Upper lobe of left lung (tissue), 6 donors: ENCODE results near the gene MAN1A1. TPM values are rescaled to one million over a fixed set of nuclear protein-coding genes. Genes with fewer than 3 reads are reported as not detected.

Experiments used
- ATAC-seq, 2 donors: fragments of 200-7000 bp; cut with Tn5 transposase; one replicate each; pipeline ENCODE4 v1.9.1; 2022; ENCODE audit warnings: mild to moderate bottlenecking in 2 of 2, moderate library complexity in 2 of 2; ENCODE audit not compliant: low FRiP score in 2 of 2
- DNase-seq, 2 donors: peaks; one replicate each; pipeline ENCODE4 v3.0.0-alpha.2; 2019 to 2020
- H3K27ac ChIP-seq, 4 donors: fragments of 200-600 bp; sonication (generic); one replicate each; pipeline ENCODE4 v1.5.1; 2016 to 2019
- H3K27me3 ChIP-seq, 4 donors: fragments of 200-600 bp; sonication (generic); one replicate each; pipeline ENCODE4 v1.5.1; 2017 to 2019
- H3K36me3 ChIP-seq, 4 donors: fragments of 200-600 bp; sonication (generic); one replicate each; pipeline ENCODE4 v1.5.1; 2016 to 2019
- H3K4me1 ChIP-seq, 4 donors: fragments of 200-600 bp; sonication (generic); one replicate each; pipeline ENCODE4 v1.5.1; 2018 to 2019
- H3K4me3 ChIP-seq, 4 donors: fragments of 200-600 bp; sonication (generic); one replicate each; pipeline ENCODE4 v1.5.1; 2017 to 2019; ENCODE audit warnings: mild to moderate bottlenecking in 2 of 4, moderate library complexity in 1 of 4
- H3K9me3 ChIP-seq, 4 donors: fragments of 200-600 bp; sonication (generic); one replicate each; pipeline ENCODE4 v1.5.1; 2018 to 2019
- CTCF ChIP-seq, 6 experiments: fragments of 450-650 bp in 4 of 6; fragments of 200-600 bp in 2 of 6; sonication (generic) in 2 of 6; IDR thresholded peaks; one replicate each; pipeline ENCODE4 v1.5.1; 2016 to 2019; ENCODE audit warnings: antibody characterized with exemption in 6 of 6
- EP300 ChIP-seq, 4 donors: sonication (generic); formaldehyde crosslinking; IDR thresholded peaks; one replicate each; pipeline ENCODE4 v1.5.1; 2017; ENCODE audit warnings: antibody characterized with exemption in 4 of 4, control low read depth in 2 of 4
- POLR2A ChIP-seq, 4 donors: fragments of 450-650 bp; IDR thresholded peaks; one replicate each; pipeline ENCODE4 v1.5.1; 2016 to 2017; ENCODE audit warnings: antibody characterized with exemption in 4 of 4, mild to moderate bottlenecking in 2 of 4
- POLR2AphosphoS5 ChIP-seq, 2 donors: sonication (generic); formaldehyde crosslinking; IDR thresholded peaks; one replicate each; pipeline ENCODE4 v1.5.1; 2017; ENCODE audit warnings: antibody characterized with exemption in 2 of 2
- WGBS, 2 donors: methylation state at CpG; one replicate each; pipeline ENCODE4 v1.1.5; 2017 to 2018; 5-methylcytosine and 5-hydroxymethylcytosine counted together
- total RNA-seq, 6 donors: library from RNA; depleted of rRNA in 4 of 6; stranded (reverse); fragments of >200 nt in 4 of 6; gene quantifications; one replicate each; pipeline versions ENCODE4 v1.1.0 to v1.2.1, GENCODE V29; 2016 to 2021
- donor health status: DM: no; HTN: no; CAD: no; lungs with moderate emphysema.
- donor health status: DM: no; HTN: yes; CAD: no; lungs with severe emphysema.

The MAN1A1 gene
- total RNA-seq, 6 donors from 2014 or later = 61.8 to 98.6 (median 79.1) TPM

GRCh38 chr6:119333707-119334295 lies 15.8 kb downstream of the MAN1A1 start:
- DNase-seq = no peak
- TF ChIP-seq POLR2AphosphoS5 (IDR thresholded peaks at IDR 0.05) (no peak), EP300 (IDR thresholded peaks at IDR 0.05) (no peak), POLR2A (IDR thresholded peaks at IDR 0.05) (no peak), CTCF (IDR thresholded peaks at IDR 0.05) (peak in 5 of 6 experiments; percentile 24 to 57 (median 38))
- no peaks in the 10 kb centered on the region for H3K9me3 ChIP-seq
- no peak for ATAC-seq
- no peaks in the 10 kb centered on the region for H3K36me3 ChIP-seq
- H3K4me3 ChIP-seq = no peak overlapping the region
- peak overlapping the region in 1 of 4 donors; percentile 2 for H3K27ac ChIP-seq
- H3K27me3 ChIP-seq = no peaks in the 10 kb centered on the region
- peaks cover 8 to 33% (median 19%) of the 10 kb centered on the region in 4 donors for H3K4me1 ChIP-seq
- 87 to 93% methylated on average over 3 of the region's 3 CpGs for WGBS, 2 donors

- peaks cover 8 to 33% (median 19%) of the 10 kb centered on the region in 4 donors for H3K4me1 ChIP-seq
- 93 to 94% methylated on average over 5 of the region's 5 CpGs for WGBS, 2 donors
- ATAC-seq = no peak
Observed at GRCh38 chr6:119333063-119333609, 16.4 kb downstream of the MAN1A1 start.

GRCh38 chr6:119331663-119332286 lies 17.8 kb downstream of the MAN1A1 start:
- no peaks in the 10 kb centered on the region for H3K9me3 ChIP-seq
- DNase-seq = no peak
- H3K36me3 ChIP-seq = peaks cover 0 to 4% (median 0%) of the 10 kb centered on the region in 4 donors
- TF ChIP-seq EP300 (IDR thresholded peaks at IDR 0.05) = no peak
- TF ChIP-seq POLR2AphosphoS5 (IDR thresholded peaks at IDR 0.05) = no peak
- no peak for TF ChIP-seq POLR2A (IDR thresholded peaks at IDR 0.05)
- no peak overlapping the region for H3K27ac ChIP-seq
- WGBS, 2 donors = 62 to 70% methylated on average over 2 of the region's 2 CpGs
- H3K4me1 ChIP-seq = peaks cover 8 to 33% (median 17%) of the 10 kb centered on the region in 4 donors
- no peaks in the 10 kb centered on the region for H3K27me3 ChIP-seq
- ATAC-seq = no peak
- no peak overlapping the region for H3K4me3 ChIP-seq

More at GRCh38 chr6:119333063-119333609, 16.4 kb downstream of the MAN1A1 start:
- H3K27me3 ChIP-seq = no peaks in the 10 kb centered on the region
- no peak for TF ChIP-seq POLR2A (IDR thresholded peaks at IDR 0.05)
- no peak for TF ChIP-seq CTCF (IDR thresholded peaks at IDR 0.05)
- no peak for TF ChIP-seq EP300 (IDR thresholded peaks at IDR 0.05)
- TF ChIP-seq POLR2AphosphoS5 (IDR thresholded peaks at IDR 0.05) = no peak
- H3K27ac ChIP-seq = no peak overlapping the region
- no peaks in the 10 kb centered on the region for H3K36me3 ChIP-seq
- no peak for DNase-seq
- H3K4me3 ChIP-seq = no peak overlapping the region
- no peaks in the 10 kb centered on the region for H3K9me3 ChIP-seq

GRCh38 chr6:119330520-119331113 lies 18.9 kb downstream of the MAN1A1 start:
- DNase-seq (no peak), ATAC-seq (no peak)
- Histone ChIP-seq H3K27me3 (no peaks in the 10 kb centered on the region), H3K4me1 (peaks cover 4 to 25% (median 13%) of the 10 kb centered on the region in 4 donors), H3K9me3 (no peaks in the 10 kb centered on the region), H3K4me3 (no peak overlapping the region), H3K36me3 (peaks cover 0 to 11% (median 0%) of the 10 kb centered on the region in 4 donors), H3K27ac (no peak overlapping the region)
- no peak for TF ChIP-seq POLR2A (IDR thresholded peaks at IDR 0.05)
- no peak for TF ChIP-seq CTCF (IDR thresholded peaks at IDR 0.05)
- TF ChIP-seq EP300 (IDR thresholded peaks at IDR 0.05) = no peak
- no peak for TF ChIP-seq POLR2AphosphoS5 (IDR thresholded peaks at IDR 0.05)
- 90 to 91% methylated on average over 4 of the region's 4 CpGs for WGBS, 2 donors

- TF ChIP-seq CTCF (IDR thresholded peaks at IDR 0.05) (no peak), POLR2AphosphoS5 (IDR thresholded peaks at IDR 0.05) (no peak), POLR2A (IDR thresholded peaks at IDR 0.05) (no peak), EP300 (IDR thresholded peaks at IDR 0.05) (no peak)
- H3K27me3 ChIP-seq = no peaks in the 10 kb centered on the region
- DNase-seq (no peak), ATAC-seq (no peak)
- no peaks in the 10 kb centered on the region for H3K9me3 ChIP-seq
- H3K27ac ChIP-seq = no peak overlapping the region
- peaks cover 0 to 11% (median 0%) of the 10 kb centered on the region in 4 donors for H3K36me3 ChIP-seq
- no peak overlapping the region for H3K4me3 ChIP-seq
- peaks cover 0 to 17% (median 6%) of the 10 kb centered on the region in 4 donors for H3K4me1 ChIP-seq
Observed at GRCh38 chr6:119329794-119330180, 19.8 kb downstream of the MAN1A1 start.
